HG02870 (cell line): Measurements from ENCODE around the gene ECD.
A peak's percentile ranks its signal among the peaks of the same experiment; 100 is the strongest.

Source experiments
- ATAC-seq: cut with Tn5 transposase; IDR thresholded peaks from one replicate; pipeline ENCODE4 v1.9.1; 2021; ENCODE audit warnings: mild to moderate bottlenecking, moderate library complexity; ENCODE audit not compliant: unreplicated experiment

ECD gene

DNA sequence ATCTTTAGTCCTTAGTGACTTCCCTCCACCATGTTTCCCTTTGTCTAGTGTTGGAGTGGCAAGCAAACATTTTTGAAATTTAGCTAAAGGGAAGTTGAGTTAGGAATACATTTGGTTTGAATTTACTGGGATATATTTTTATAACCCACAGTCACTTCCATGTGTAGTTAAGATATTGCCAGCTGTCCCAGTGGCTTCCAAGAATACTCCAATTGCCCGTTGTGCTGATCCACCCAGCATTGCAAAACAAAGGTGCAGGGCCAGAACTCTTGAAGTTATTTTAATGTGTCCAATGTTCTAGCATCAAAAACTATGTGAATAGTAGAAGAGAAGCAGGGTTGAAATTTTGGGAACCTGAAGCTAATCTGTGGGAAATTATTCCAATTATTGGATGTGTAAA is 68.7 kb downstream of the ECD start:
- ATAC-seq = no peak

DNA sequence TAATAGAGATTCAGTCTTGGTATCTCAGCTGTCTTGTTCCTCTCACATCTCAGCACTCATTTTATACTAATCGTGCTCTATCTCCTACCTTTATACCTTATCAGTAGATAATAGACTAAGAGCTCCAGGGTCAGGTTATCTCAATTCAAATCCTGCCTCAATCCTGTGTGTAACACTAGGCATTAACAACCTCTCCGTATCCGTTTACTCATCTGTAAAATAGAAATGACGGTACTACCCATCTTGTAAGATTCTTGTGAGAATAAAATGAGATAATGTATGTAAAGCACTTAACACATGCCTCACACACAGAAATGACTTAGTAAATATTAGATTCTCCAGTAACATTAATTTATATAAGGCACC is 70.5 kb downstream of the ECD start:
- ATAC-seq = no peak

DNA sequence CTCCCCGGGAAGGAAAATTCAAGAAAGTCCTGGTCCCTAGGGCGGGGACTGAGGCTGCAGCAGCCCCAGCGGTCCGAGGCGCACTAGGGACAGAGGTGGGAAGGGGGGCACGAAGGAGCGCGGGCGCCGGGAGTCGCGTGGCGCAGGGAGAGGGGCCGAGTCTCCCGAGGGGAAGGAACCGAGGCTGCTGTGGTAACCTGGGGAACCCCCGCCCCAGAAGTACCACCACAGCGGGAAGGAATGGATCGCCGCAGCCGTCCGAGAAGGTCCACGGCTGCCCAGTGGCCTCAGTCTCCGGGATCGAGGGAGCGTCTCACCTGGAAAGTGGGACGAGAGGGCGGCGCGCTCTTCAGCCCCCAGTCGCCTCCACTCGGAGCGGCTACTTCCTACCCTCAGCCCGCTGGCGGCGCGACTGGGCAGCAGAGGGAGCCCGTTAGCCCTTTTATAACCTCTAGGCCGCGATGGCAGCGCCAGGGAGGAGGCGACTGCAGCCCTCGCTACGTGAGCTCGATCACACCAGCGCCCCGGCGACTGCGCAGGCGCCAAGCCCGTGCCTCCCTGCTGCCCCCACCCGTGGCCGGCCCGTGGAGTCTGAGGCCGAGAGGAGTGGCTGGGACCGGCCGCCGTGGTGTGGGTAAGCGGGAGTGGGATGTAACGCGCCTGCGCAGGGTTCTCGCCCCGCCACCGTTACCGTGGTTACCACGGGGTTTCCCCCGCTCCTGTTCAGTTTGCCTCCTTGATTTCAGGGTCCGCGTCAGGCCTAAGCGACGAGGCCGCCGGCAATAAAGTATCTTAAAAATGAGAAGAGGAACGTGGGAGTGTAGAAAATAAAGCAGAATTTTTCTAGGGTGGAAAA is 71.1 kb downstream of the ECD start, which contains the start of gene P4HA1:
Gene P4HA1 (minus strand): TSS at position 418 of the 856 bp plus-strand sequence. CDS start 21,983 bp downstream, outside the sequence.
- ATAC-seq = peak; percentile 81

- peak; percentile 27 for ATAC-seq
Measured at GRCh38 chr10:73096041-73096448, 71.8 kb downstream of the ECD start.

- no peak for ATAC-seq
Measured at GRCh38 chr10:73095481-73096021, 72.3 kb downstream of the ECD start.

GRCh38 chr10:73094986-73095480 is 72.8 kb downstream of the ECD start:
- ATAC-seq = no peak

GRCh38 chr10:73093922-73094850 is 73.6 kb downstream of the ECD start:
- ATAC-seq = no peak

- no peak for ATAC-seq
Measured at GRCh38 chr10:73092830-73093229, 75.0 kb downstream of the ECD start.

DNA sequence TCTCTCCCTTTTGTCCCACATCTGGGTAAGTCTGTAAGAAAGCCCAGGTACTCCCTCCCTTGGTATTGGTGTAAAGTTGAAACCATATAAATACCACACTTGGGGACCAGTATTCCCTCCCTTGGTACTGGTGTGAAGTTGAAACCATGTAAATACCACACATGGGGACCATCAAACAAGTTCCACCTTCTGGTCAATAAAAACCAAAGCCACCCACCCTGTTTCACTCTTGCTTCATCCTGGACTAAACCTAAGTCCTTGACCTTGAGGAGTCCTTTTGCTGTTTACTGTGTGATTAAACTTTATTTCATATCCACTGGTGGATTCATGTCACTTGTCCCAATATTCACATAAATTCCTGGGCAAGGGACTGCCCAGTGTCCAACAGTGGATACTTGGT is 79.5 kb downstream of the ECD start:
- no peak for ATAC-seq

GRCh38 chr10:73086816-73087215 is 81.0 kb downstream of the ECD start:
- no peak for ATAC-seq

DNA sequence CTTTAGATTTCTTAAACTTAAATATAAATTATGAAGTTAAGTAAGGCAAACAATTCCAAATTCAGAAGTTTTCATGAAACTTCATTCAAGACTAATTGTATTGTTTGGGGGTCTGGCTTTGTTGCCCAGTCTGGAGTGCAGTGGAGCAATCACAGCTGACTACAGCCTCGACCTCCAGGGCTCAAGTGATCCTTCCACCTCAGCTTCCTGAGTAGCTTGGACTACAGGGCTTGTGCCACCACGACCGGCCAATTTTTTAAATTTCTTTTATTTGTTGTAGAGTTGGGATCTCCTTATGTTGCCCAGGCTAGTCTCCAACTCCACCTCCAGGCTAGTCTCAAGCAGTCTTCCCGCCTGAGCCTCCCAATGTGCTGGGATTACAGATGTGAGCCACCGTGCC is 83.6 kb downstream of the ECD start:
- no peak for ATAC-seq
